ENCODE measurements around the gene NAV1. TPM values are rescaled to one million over a fixed set of nuclear protein-coding genes. Genes with fewer than 3 reads are reported as not detected.

Gene NAV1
- total and polyA plus RNA-seq, 2 donors (not counting 3 experiments of a cell fraction or from before 2014, with no cell fraction given) = 19.9 to 138 TPM

DNA sequence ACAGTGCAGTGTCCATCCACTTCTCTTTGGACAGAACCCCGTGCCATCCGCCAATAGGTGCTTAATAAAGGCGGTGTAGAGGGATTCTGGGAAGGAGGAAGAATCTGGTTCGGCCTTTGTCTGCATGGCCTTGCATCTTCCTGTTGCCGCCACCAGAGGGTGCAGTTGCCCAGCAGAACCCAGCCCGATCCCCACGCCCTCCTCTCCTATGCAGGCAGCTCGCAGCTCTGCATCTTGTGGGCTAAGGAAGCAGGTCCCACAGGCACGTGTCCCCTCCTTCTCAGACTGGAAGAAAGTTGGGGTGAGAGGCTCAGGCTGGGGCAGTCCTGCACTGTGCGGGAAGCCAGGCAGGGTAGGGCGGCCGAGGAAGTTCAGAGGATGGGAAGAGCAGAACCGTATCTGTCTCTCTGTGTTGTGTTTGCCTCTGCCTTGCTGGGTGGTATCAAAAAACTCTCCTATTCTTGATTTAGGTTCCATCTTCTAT lies 20.8 kb downstream of the NAV1 start:
- POLR2A ChIA-PET = interaction anchor here (0.6 kb wide), 1 partner anchor 155 kb away, joined by 3 read pairs; no protein-coding TSS in a partner anchor
- FAIRE-seq (peak; percentile 99), DNase-seq (ENCODE audit: low read depth, low spot score) (peak; percentile 82)
- Histone ChIP-seq H3K9ac (replicated peaks; ENCODE audit: extremely low read depth, insufficient read depth, low read length) (peak overlapping the region; percentile 28), H2AFZ (ENCODE audit: low read depth, low read length) (no peak overlapping the region), H3K27ac (ENCODE audit: insufficient read depth, low read depth, low read length) (no peak overlapping the region), H3K79me2 (ENCODE audit: control insufficient read depth, insufficient read depth, low read length) (peaks cover 94% of the 10 kb centered on the region), H3K4me1 (ENCODE audit: control insufficient read depth, extremely low read depth, insufficient read depth, low read length) (peaks cover 50% of the 10 kb centered on the region), H3K36me3 (ENCODE audit: control insufficient read depth in 2 of 2, extremely low read depth in 1 of 2, insufficient read depth in 2 of 2, low read length in 2 of 2) (peaks cover 0 to 2% of the 10 kb centered on the region in 2 experiments), H3K9me1 (replicated peaks; ENCODE audit: control insufficient read depth, extremely low read depth, insufficient read depth, low read length) (no peaks in the 10 kb centered on the region), H3K9me3 (replicated peaks; ENCODE audit: control insufficient read depth, insufficient read depth, low read length) (no peaks in the 10 kb centered on the region), H3K4me2 (ENCODE audit: insufficient read depth, low read length) (no peak overlapping the region), H3K4me3 (replicated peaks in 1 of 3; ENCODE audit: insufficient read depth in 1 of 3, low read depth in 1 of 3, low read length in 3 of 3) (no peak overlapping the region), H3K27me3 (ENCODE audit: control insufficient read depth in 2 of 2, insufficient read depth in 2 of 2, low read length in 2 of 2) (no peaks in the 10 kb centered on the region), H4K20me1 (replicated peaks; ENCODE audit: control insufficient read depth, extremely low read depth, insufficient read depth, low read length) (no peaks in the 10 kb centered on the region)
- intact Hi-C loops (cut with micrococcal nuclease) (loop anchor here (1.0 to 5.0 kb wide), 6 partner anchors 29 to 234 kb away; no protein-coding TSS in a partner anchor), dilution Hi-C loops (cut with MboI; ENCODE audit: extremely low pct_ligation_motif_present, low sequenced_read_pairs) (loop anchor here (25.0 kb wide), 1 partner anchor 153 kb away; no protein-coding TSS in a partner anchor)
- BruUV-seq (replicated peaks) = no TSS peak
- CTCF ChIA-PET = interaction anchor here (0.6 to 10.8 kb wide), 38 partner anchors 9 to 290 kb away, joined by 3 to 236 read pairs (median 5); no protein-coding TSS in a partner anchor
- TF ChIP-seq POLR2A (IDR thresholded peaks at IDR 0.05; ENCODE audit: low read depth, low read length) (no peak), EZH2 (IDR thresholded peaks at IDR 0.05; ENCODE audit: borderline replicate concordance, low read depth, low read length, severe bottlenecking) (no peak), MYC (IDR thresholded peaks at IDR 0.05; ENCODE audit: low read depth, low read length) (peak; percentile 49), POLR2AphosphoS5 (IDR thresholded peaks at IDR 0.05; ENCODE audit: insufficient read depth, low read depth, low read length) (no peak)
- TF ChIP-seq, protein P1, sequence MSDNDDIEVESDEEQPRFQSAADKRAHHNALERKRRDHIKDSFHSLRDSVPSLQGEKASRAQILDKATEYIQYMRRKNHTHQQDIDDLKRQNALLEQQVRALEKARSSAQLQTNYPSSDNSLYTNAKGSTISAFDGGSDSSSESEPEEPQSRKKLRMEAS (IDR thresholded peaks at IDR 0.05; ENCODE audit: insufficient read depth, insufficient read length) = no peak
- TF ChIP-seq, protein P2, sequence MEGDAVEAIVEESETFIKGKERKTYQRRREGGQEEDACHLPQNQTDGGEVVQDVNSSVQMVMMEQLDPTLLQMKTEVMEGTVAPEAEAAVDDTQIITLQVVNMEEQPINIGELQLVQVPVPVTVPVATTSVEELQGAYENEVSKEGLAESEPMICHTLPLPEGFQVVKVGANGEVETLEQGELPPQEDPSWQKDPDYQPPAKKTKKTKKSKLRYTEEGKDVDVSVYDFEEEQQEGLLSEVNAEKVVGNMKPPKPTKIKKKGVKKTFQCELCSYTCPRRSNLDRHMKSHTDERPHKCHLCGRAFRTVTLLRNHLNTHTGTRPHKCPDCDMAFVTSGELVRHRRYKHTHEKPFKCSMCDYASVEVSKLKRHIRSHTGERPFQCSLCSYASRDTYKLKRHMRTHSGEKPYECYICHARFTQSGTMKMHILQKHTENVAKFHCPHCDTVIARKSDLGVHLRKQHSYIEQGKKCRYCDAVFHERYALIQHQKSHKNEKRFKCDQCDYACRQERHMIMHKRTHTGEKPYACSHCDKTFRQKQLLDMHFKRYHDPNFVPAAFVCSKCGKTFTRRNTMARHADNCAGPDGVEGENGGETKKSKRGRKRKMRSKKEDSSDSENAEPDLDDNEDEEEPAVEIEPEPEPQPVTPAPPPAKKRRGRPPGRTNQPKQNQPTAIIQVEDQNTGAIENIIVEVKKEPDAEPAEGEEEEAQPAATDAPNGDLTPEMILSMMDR (IDR thresholded peaks at IDR 0.05; ENCODE audit: extremely low read depth in 1 of 2, insufficient read depth in 1 of 2, low read depth in 1 of 2, low read length in 2 of 2) = peak; percentile 94 to 97
